Neural progenitor cell (in vitro differentiated cells): ENCODE measurements around the gene CEP164.

Experiments
- EZH2phosphoT487 ChIP-seq: fragments of 200-600 bp; sonication (generic); IDR thresholded peaks from 2 replicates; pipeline ENCODE4 v1.6.1; 2017; ENCODE audit warnings: antibody characterized with exemption
- TF ChIP-seq, protein P1 (sequence below): fragments of 200-600 bp; sonication (generic); IDR thresholded peaks from 2 replicates; pipeline ENCODE4 v1.5.1; 2017; ENCODE audit warnings: antibody characterized with exemption, mild to moderate bottlenecking

DNA sequence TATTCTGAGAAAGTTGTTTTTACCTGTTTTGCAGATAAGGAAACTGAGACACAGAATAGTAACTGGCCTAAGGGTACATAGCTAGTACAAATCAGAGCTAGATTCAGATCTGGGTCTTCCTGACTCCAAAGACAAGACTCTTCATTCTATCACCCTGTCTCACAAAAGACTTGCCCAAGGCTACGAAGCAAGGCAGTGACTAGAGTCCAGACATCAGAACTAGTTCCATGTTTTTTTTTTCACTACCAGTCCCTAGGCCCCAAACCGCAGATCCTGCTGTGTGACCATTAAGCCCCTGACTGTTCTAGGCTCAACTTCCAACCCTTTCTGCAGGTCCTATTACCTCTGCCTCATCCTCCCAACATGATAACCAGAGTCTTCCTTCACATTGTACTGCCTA lies 35.0 kb upstream of the CEP164 start:
- TF ChIP-seq, protein P1, sequence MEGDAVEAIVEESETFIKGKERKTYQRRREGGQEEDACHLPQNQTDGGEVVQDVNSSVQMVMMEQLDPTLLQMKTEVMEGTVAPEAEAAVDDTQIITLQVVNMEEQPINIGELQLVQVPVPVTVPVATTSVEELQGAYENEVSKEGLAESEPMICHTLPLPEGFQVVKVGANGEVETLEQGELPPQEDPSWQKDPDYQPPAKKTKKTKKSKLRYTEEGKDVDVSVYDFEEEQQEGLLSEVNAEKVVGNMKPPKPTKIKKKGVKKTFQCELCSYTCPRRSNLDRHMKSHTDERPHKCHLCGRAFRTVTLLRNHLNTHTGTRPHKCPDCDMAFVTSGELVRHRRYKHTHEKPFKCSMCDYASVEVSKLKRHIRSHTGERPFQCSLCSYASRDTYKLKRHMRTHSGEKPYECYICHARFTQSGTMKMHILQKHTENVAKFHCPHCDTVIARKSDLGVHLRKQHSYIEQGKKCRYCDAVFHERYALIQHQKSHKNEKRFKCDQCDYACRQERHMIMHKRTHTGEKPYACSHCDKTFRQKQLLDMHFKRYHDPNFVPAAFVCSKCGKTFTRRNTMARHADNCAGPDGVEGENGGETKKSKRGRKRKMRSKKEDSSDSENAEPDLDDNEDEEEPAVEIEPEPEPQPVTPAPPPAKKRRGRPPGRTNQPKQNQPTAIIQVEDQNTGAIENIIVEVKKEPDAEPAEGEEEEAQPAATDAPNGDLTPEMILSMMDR = no peak
- TF ChIP-seq EZH2phosphoT487 = no peak
